Memory B cell (primary cell): Measurements from ENCODE around the gene CMKLR1.

ENCODE experiments used
- ATAC-seq: fragments of 150-1000 bp; cut with Tn5 transposase; 2 replicates; pipeline ENCODE4 v1.10.0; 2021; ENCODE audit warnings: low read depth, mild to moderate bottlenecking, moderate library complexity
- DNase-seq, 2 donors: peaks; one replicate each; pipeline ENCODE4 v3.0.0; 2022; ENCODE audit warnings: low spot score in 2 of 2
- H3K27ac Mint-ChIP-seq: one replicate; pipeline ENCODE4 v1.8.0; 2022; ENCODE audit warnings: mild to moderate bottlenecking, moderate library complexity, mixed read lengths
- H3K27me3 Mint-ChIP-seq: one replicate; pipeline ENCODE4 v1.8.0; 2022; ENCODE audit warnings: mixed read lengths
- H3K36me3 Mint-ChIP-seq: one replicate; pipeline ENCODE4 v1.8.0; 2022; ENCODE audit warnings: mild to moderate bottlenecking, mixed read lengths
- H3K4me1 Mint-ChIP-seq: one replicate; pipeline ENCODE4 v1.8.0; 2022; ENCODE audit warnings: mixed read lengths
- H3K4me3 Mint-ChIP-seq: one replicate; pipeline ENCODE4 v1.8.0; 2022; ENCODE audit warnings: mild to moderate bottlenecking, moderate library complexity, mixed read lengths
- H3K9me3 Mint-ChIP-seq: one replicate; pipeline ENCODE4 v1.8.0; 2022; ENCODE audit warnings: mixed read lengths

Gene CMKLR1

GRCh38 chr12:108309674-108310312 lies 29.3 kb downstream of the CMKLR1 start:
- no peaks in the 10 kb centered on the region for H3K9me3 Mint-ChIP-seq
- H3K27ac Mint-ChIP-seq: no peak overlapping the region
- H3K4me1 Mint-ChIP-seq: peaks cover 3% of the 10 kb centered on the region
- ATAC-seq (no peak), DNase-seq (no peak)
- peaks cover 15% of the 10 kb centered on the region for H3K27me3 Mint-ChIP-seq
- no peaks in the 10 kb centered on the region for H3K36me3 Mint-ChIP-seq
- no peak overlapping the region for H3K4me3 Mint-ChIP-seq

- H3K4me3 Mint-ChIP-seq: no peak overlapping the region
- H3K9me3 Mint-ChIP-seq: no peaks in the 10 kb centered on the region
- DNase-seq (no peak), ATAC-seq (no peak)
- H3K27me3 Mint-ChIP-seq: peaks cover 19% of the 10 kb centered on the region
- no peak overlapping the region for H3K27ac Mint-ChIP-seq
- no peaks in the 10 kb centered on the region for H3K4me1 Mint-ChIP-seq
- H3K36me3 Mint-ChIP-seq: no peaks in the 10 kb centered on the region
These were observed 30.6 kb downstream of the CMKLR1 start for GRCh38 chr12:108308395-108309085.

- Mint-ChIP-seq H3K36me3 (no peaks in the 10 kb centered on the region), H3K27me3 (peaks cover 19% of the 10 kb centered on the region), H3K27ac (no peak overlapping the region), H3K4me3 (no peak overlapping the region), H3K9me3 (no peaks in the 10 kb centered on the region), H3K4me1 (no peaks in the 10 kb centered on the region)
- DNase-seq (no peak), ATAC-seq (no peak)
These were observed 32.1 kb downstream of the CMKLR1 start for GRCh38 chr12:108307006-108307405.

DNA sequence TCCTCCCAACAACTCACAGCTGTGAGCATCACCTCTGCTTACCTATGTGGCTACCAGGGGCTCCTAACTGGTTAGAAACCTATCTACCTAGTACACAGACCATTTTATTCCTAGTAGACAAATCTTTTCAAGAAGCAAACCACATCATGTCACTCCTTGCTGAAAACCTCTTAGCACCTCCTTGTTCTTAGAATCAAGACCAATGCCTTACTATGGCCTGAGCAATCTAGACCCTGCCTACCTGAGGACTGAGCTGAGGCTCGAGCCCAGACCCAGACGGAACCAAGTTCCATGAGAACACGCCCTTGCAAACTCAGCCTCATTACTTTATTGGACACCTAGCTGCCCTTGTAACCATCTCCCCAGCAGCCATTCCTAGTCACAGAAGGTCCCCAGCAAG lies 32.6 kb downstream of the CMKLR1 start:
- no peaks in the 10 kb centered on the region for H3K4me1 Mint-ChIP-seq
- ATAC-seq: no peak
- no peak for DNase-seq
- peaks cover 21% of the 10 kb centered on the region for H3K27me3 Mint-ChIP-seq
- no peak overlapping the region for H3K4me3 Mint-ChIP-seq
- no peaks in the 10 kb centered on the region for H3K36me3 Mint-ChIP-seq
- H3K27ac Mint-ChIP-seq: no peak overlapping the region
- H3K9me3 Mint-ChIP-seq: no peaks in the 10 kb centered on the region

DNA sequence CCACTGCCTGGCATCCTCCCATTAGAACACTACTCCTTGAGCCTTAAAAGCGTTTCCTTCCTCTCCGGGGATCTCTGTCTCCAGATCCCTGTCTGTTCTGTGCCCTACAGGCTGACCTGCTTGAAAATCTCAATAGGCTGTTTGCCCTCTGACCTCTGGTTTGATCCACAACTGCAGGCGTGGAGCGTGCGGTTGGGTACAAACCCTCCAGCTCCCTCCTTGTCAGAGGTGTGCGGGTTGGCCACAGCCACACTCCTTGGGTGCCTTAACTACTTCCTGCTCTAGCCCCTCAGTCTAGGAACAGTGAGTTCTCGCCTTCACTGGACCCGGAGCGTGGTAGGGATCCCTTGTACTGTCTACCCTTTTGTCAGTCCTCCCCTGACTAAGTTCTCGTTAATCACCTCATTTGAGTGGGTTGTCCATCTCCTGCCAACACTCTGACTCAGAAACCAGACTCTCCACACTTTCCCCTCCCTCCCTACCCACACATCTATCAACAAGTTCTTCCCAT lies 33.1 kb downstream of the CMKLR1 start:
- no peaks in the 10 kb centered on the region for H3K36me3 Mint-ChIP-seq
- no peak for ATAC-seq
- peaks cover 23% of the 10 kb centered on the region for H3K27me3 Mint-ChIP-seq
- H3K27ac Mint-ChIP-seq: no peak overlapping the region
- no peaks in the 10 kb centered on the region for H3K4me1 Mint-ChIP-seq
- no peak overlapping the region for H3K4me3 Mint-ChIP-seq
- no peak for DNase-seq
- H3K9me3 Mint-ChIP-seq: no peaks in the 10 kb centered on the region

DNA sequence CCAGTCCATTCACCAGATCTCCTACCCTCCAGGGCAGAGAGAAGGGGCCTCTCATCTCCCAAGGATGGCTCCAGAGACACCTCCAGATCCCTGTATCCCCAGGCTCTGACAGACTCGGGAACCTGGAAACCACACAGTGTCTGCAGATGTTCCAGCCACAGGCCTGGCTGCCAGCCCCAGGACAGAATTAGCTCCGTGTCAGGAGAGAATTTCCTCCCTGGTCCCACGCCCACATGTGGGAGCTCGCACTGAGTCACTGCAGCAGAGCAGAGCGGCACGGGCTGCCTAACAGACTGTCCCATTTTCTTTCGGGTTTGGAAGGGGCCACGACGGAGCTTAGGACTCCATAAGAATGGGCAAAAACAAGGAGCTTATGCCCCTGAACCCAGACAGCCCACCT lies 33.6 kb downstream of the CMKLR1 start:
- ATAC-seq (no peak), DNase-seq (no peak)
- Mint-ChIP-seq H3K9me3 (no peaks in the 10 kb centered on the region), H3K4me3 (no peak overlapping the region), H3K27me3 (peaks cover 22% of the 10 kb centered on the region), H3K4me1 (no peaks in the 10 kb centered on the region), H3K27ac (no peak overlapping the region), H3K36me3 (no peaks in the 10 kb centered on the region)

DNA sequence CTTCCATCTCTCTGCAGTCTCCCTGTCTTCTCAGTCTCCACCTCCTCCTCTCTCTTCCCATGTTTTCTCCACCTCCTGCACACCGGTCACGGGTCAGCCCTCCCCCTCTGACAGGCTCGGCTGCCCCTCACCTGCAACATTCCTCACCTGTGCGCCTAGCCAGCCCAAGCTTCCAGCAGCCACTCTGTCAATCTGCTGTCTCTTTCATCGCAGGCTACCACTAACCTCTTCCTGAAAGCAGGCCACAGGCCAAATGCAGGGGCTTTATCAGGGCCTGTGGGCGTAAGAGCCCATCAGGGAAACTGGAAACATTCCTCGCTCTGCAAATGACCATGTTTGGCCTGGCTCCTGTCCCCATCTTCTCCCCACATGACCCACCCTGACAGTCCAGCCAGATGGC lies 34.5 kb downstream of the CMKLR1 start:
- Mint-ChIP-seq H3K9me3 (no peaks in the 10 kb centered on the region), H3K27me3 (peaks cover 19% of the 10 kb centered on the region), H3K36me3 (no peaks in the 10 kb centered on the region), H3K4me1 (no peaks in the 10 kb centered on the region), H3K27ac (no peak overlapping the region), H3K4me3 (no peak overlapping the region)
- DNase-seq (no peak), ATAC-seq (no peak)

DNA sequence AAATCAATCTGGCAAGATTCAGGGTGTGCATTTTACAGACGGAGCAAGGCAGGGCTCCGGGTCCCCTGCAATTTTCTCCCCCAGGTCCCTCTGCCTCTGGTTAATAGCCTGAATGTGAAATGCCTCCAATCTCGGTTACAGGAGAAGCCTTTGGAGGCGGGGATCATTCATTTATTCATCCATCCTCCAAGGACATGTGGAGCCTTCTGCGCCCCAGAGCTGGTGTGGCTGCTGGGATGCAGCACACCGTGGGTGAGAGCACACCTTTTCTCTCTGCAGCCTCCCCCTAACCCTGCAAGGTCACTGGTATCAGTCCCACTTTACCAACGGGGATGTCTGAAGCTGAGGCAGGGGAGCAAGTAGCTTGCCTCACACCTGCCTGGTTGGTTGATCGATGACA lies 35.4 kb downstream of the CMKLR1 start:
- peaks cover 19% of the 10 kb centered on the region for H3K27me3 Mint-ChIP-seq
- no peaks in the 10 kb centered on the region for H3K4me1 Mint-ChIP-seq
- no peaks in the 10 kb centered on the region for H3K36me3 Mint-ChIP-seq
- ATAC-seq (no peak), DNase-seq (no peak)
- H3K9me3 Mint-ChIP-seq: no peaks in the 10 kb centered on the region
- no peak overlapping the region for H3K4me3 Mint-ChIP-seq
- no peak overlapping the region for H3K27ac Mint-ChIP-seq

- Mint-ChIP-seq H3K36me3 (no peaks in the 10 kb centered on the region), H3K27ac (no peak overlapping the region), H3K4me3 (no peak overlapping the region), H3K9me3 (peaks cover 2% of the 10 kb centered on the region), H3K4me1 (peaks cover 2% of the 10 kb centered on the region), H3K27me3 (peaks cover 20% of the 10 kb centered on the region)
- DNase-seq (no peak), ATAC-seq (no peak)
These were observed 36.5 kb downstream of the CMKLR1 start for GRCh38 chr12:108302403-108303311.

DNA sequence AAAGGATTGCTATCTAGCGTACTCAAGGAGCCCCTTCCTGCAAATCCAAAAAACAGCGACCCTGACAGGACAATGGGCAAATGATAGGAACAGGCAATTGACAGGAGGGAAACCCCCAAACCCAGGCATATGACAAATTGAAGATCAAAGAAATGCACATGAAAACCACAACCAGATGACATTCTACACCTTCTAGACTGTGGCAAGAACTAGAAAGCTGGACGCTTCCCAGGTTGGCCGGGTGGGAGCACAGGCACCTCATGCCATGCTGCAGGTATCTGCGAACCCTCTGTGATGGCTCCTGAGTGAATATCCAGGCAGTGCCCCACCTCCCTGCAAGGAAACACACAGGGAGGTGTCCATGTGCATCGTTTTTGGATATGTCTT lies 37.1 kb downstream of the CMKLR1 start:
- DNase-seq (no peak), ATAC-seq (no peak)
- Mint-ChIP-seq H3K4me3 (no peak overlapping the region), H3K27ac (no peak overlapping the region), H3K27me3 (peaks cover 20% of the 10 kb centered on the region), H3K36me3 (no peaks in the 10 kb centered on the region), H3K4me1 (peaks cover 2% of the 10 kb centered on the region), H3K9me3 (peaks cover 2% of the 10 kb centered on the region)

- H3K27me3 Mint-ChIP-seq: peaks cover 17% of the 10 kb centered on the region
- peaks cover 2% of the 10 kb centered on the region for H3K4me1 Mint-ChIP-seq
- no peak overlapping the region for H3K27ac Mint-ChIP-seq
- no peak overlapping the region for H3K4me3 Mint-ChIP-seq
- DNase-seq (no peak), ATAC-seq (no peak)
- no peaks in the 10 kb centered on the region for H3K36me3 Mint-ChIP-seq
- peaks cover 2% of the 10 kb centered on the region for H3K9me3 Mint-ChIP-seq
These were observed 37.8 kb downstream of the CMKLR1 start for GRCh38 chr12:108301346-108301745.

DNA sequence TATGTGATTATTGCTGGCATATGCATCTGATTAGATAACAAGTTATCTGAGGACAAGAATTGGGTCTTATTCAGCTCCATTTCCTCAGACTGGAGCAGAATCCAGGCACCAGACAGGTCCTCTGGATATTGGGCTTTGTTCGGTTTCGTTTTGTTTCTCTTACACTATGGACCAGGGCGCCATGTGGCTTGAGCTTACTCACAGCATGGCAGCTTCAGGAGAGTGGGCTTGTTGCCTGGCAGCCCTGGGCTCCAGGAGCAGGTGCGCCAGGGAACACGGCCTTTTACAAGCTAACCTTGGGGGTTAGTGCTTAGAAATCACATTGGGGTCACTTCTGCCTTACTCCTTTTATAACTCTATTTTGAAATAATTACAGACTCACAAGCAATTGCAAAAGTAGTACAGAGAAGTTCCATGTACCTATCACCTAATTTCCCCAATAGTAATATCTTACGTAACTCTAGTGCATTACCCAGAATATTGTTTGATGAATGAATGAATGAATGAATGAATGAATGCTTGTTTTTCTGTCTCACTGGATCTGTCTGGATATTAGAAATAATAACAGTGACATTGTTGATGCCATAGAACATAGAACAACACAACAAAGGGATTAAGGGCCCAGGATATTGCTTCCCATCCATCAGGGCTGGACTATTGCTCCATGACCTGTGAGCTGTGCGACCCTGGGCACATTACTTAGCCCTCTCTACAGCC lies 39.0 kb downstream of the CMKLR1 start:
- Mint-ChIP-seq H3K27me3 (peaks cover 14% of the 10 kb centered on the region), H3K27ac (no peak overlapping the region), H3K9me3 (peaks cover 2% of the 10 kb centered on the region), H3K36me3 (no peaks in the 10 kb centered on the region), H3K4me1 (peaks cover 2% of the 10 kb centered on the region), H3K4me3 (no peak overlapping the region)
- ATAC-seq (no peak), DNase-seq (no peak)

GRCh38 chr12:108299516-108299915 lies 39.6 kb downstream of the CMKLR1 start:
- peaks cover 13% of the 10 kb centered on the region for H3K27me3 Mint-ChIP-seq
- H3K36me3 Mint-ChIP-seq: no peaks in the 10 kb centered on the region
- H3K4me1 Mint-ChIP-seq: peaks cover 2% of the 10 kb centered on the region
- no peak overlapping the region for H3K4me3 Mint-ChIP-seq
- peaks cover 2% of the 10 kb centered on the region for H3K9me3 Mint-ChIP-seq
- ATAC-seq (no peak), DNase-seq (no peak)
- no peak overlapping the region for H3K27ac Mint-ChIP-seq
